SK-N-SH treated with all-trans-retinoic acid at 6 μM for 48 hours (cell line): Measurements from ENCODE around the gene BLVRB.

ENCODE experiments used
- BACH2 ChIP-seq: fragments of 250-450 bp; sonication (Bioruptor Pico); IDR thresholded peaks from 2 replicates; pipeline ENCODE4 v1.9.0; 2021; ENCODE audit warnings: mild to moderate bottlenecking, borderline replicate concordance
- OSR1 ChIP-seq: fragments of 250-450 bp; sonication (Bioruptor Pico); IDR thresholded peaks from 2 replicates; pipeline ENCODE4 v1.8.0; 2022; ENCODE audit warnings: moderate library complexity, mild to moderate bottlenecking, inconsistent platforms
- PATZ1 ChIP-seq: fragments of 250-450 bp; sonication (Bioruptor Pico); IDR thresholded peaks from 2 replicates; pipeline ENCODE4 v1.8.0; 2020; ENCODE audit warnings: mild to moderate bottlenecking, moderate library complexity, borderline replicate concordance
- ZFP3 ChIP-seq: fragments of 250-450 bp; sonication (Bioruptor Pico); IDR thresholded peaks from 2 replicates; pipeline ENCODE4 v1.5.0; 2020; ENCODE audit warnings: mild to moderate bottlenecking, moderate library complexity
- ZFP30 ChIP-seq: fragments of 450-650 bp; formaldehyde crosslinking; IDR thresholded peaks from 2 replicates; pipeline ENCODE4 v1.5.0; 2022; ENCODE audit warnings: mild to moderate bottlenecking, moderate library complexity
- ZNF70 ChIP-seq: fragments of 450-650 bp; formaldehyde crosslinking; IDR thresholded peaks from 2 replicates; pipeline ENCODE4 v1.5.0; 2020; ENCODE audit warnings: mild to moderate bottlenecking, moderate library complexity

GRCh38 chr19:40446263-40446784 is 19.2 kb downstream of the BLVRB start:
- TF ChIP-seq ZFP3 (CRISPR knock-in tag) (no peak), ZNF70 (CRISPR knock-in tag) (no peak), ZFP30 (CRISPR knock-in tag) (no peak), BACH2 (CRISPR knock-in tag) (no peak), PATZ1 (CRISPR knock-in tag) (no peak), OSR1 (CRISPR knock-in tag) (no peak)
